ENCODE measurements around the gene DLG2. TPM values are rescaled to one million over a fixed set of nuclear protein-coding genes. Genes with fewer than 3 reads are reported as not detected.

DLG2 gene
- total and polyA plus RNA-seq, 11 donors, result 2.4 to 13.9 (median 7.1) TPM

DNA sequence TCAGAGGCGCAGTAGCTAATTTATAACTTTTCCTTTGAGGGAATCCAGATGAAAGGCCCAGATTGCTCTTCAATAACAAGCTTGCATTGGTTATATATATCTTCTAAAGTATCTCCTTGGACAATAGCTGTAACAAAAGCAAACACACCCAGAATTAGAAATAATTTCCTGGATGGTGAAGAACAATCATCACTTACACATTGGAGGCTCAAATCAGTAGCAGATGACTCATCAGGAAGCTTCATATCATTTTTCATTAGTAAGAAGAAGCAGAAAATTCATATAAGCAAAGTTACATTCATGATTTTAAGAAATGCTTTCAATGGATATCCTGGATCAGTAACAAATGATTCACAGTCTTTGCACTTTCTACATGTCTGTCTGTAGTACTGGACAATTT is 2167.3 kb downstream of the DLG2 start:
- ATAC-seq (no peak), DNase-seq (no peak)
- Histone ChIP-seq H3K4me3 (no peak overlapping the region), H3K9me3 (no peaks in the 10 kb centered on the region), H3K27ac (no peak overlapping the region), H3K36me3 (no peaks in the 10 kb centered on the region), H3K4me1 (no peaks in the 10 kb centered on the region), H3K27me3 (no peaks in the 10 kb centered on the region)
- intact Hi-C loops (cut with DNase I), result no loop called here
- 74 to 85% (median 76%) methylated on average over 1 of the region's 1 CpG for WGBS, 4 donors
- TF ChIP-seq POLR2A (IDR thresholded peaks at IDR 0.05), result no peak
- TF ChIP-seq, protein P1, sequence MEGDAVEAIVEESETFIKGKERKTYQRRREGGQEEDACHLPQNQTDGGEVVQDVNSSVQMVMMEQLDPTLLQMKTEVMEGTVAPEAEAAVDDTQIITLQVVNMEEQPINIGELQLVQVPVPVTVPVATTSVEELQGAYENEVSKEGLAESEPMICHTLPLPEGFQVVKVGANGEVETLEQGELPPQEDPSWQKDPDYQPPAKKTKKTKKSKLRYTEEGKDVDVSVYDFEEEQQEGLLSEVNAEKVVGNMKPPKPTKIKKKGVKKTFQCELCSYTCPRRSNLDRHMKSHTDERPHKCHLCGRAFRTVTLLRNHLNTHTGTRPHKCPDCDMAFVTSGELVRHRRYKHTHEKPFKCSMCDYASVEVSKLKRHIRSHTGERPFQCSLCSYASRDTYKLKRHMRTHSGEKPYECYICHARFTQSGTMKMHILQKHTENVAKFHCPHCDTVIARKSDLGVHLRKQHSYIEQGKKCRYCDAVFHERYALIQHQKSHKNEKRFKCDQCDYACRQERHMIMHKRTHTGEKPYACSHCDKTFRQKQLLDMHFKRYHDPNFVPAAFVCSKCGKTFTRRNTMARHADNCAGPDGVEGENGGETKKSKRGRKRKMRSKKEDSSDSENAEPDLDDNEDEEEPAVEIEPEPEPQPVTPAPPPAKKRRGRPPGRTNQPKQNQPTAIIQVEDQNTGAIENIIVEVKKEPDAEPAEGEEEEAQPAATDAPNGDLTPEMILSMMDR (IDR thresholded peaks at IDR 0.05), result no peak

DNA sequence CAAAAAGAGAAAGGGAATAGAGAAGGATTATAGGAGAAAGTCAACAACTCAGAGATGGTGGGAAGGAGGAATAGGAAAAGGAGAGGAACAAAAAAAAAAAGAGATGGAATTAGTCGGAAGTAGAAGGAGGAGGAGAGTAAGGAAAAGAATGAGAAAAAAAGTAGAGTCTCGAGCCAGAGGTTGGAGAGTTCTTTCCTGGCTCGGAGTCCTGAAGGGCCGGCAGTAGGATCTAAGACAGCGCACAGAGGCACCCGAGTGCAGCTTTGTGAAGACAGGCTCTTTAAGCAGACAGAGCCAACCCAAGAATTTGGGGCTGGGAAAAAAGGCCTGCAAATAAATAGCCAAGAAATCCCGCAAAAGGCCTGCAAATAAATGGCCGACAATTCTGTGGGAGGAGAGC is 2170.6 kb downstream of the DLG2 start:
- 82 to 87% (median 86%) methylated on average over 8 of the region's 8 CpGs for WGBS, 4 donors
- Histone ChIP-seq H3K4me1 (no peaks in the 10 kb centered on the region), H3K9me3 (no peaks in the 10 kb centered on the region), H3K4me3 (no peak overlapping the region), H3K36me3 (no peaks in the 10 kb centered on the region), H3K27ac (no peak overlapping the region), H3K27me3 (no peaks in the 10 kb centered on the region)
- TF ChIP-seq POLR2A (IDR thresholded peaks at IDR 0.05), result no peak
- TF ChIP-seq, protein P1 (IDR thresholded peaks at IDR 0.05), result no peak
- DNase-seq, result no peak
- intact Hi-C loops (cut with DNase I), result no loop called here
- ATAC-seq, result no peak

DNA sequence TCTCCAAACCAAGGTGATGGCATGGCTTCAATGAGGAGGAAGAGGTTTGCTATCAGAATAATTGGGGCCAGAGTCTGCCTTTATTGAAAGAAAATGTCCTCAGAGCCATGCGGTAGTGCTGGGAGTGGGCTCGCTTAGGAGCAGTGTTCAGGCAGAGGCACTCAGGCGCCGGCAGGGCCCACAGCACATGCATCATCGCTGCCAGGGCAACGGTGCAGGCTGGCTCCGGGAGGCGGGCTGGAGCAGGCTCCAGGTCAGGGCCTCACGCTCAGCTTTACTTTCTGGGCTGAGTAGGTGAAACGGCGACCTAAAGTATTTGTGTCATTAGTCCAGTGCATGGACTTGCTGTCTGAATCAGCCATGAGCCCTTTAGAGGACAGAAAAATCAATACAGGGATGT is 2171.1 kb downstream of the DLG2 start:
- H3K36me3 ChIP-seq, result no peaks in the 10 kb centered on the region
- ATAC-seq (no peak), DNase-seq (no peak)
- no peak overlapping the region for H3K27ac ChIP-seq
- 62 to 73% (median 62%) methylated on average over 11 of the region's 11 CpGs for WGBS, 4 donors
- intact Hi-C loops (cut with DNase I), result no loop called here
- H3K27me3 ChIP-seq, result no peaks in the 10 kb centered on the region
- H3K4me3 ChIP-seq, result no peak overlapping the region
- no peaks in the 10 kb centered on the region for H3K9me3 ChIP-seq
- TF ChIP-seq, protein P1 (IDR thresholded peaks at IDR 0.05), result no peak
- no peak for TF ChIP-seq POLR2A (IDR thresholded peaks at IDR 0.05)
- no peaks in the 10 kb centered on the region for H3K4me1 ChIP-seq

DNA sequence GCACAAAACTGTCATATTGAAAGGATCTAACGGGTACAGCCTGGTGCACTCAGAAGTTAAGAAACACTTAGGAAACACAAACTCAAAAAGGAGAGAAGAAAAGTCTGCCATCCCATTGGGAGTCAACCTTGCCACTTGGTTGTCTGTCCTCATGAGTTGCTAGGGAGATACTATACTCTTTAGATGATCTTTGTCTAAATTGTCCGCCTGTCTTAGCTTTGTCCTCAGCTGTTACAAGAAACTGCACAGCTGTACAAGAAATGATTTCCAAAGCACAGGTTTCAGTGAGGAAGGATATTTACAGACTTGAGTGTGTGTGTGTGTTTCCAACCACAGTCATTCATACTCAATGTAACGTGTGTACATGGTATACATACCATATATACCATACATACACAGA is 2171.8 kb downstream of the DLG2 start:
- no peaks in the 10 kb centered on the region for H3K27me3 ChIP-seq
- H3K4me1 ChIP-seq, result no peaks in the 10 kb centered on the region
- no peak overlapping the region for H3K4me3 ChIP-seq
- no peak overlapping the region for H3K27ac ChIP-seq
- ATAC-seq, result no peak
- no peak for DNase-seq
- 75 to 79% (median 79%) methylated on average over 3 of the region's 3 CpGs for WGBS, 4 donors
- H3K9me3 ChIP-seq, result no peaks in the 10 kb centered on the region
- intact Hi-C loops (cut with DNase I), result no loop called here
- TF ChIP-seq, protein P1 (IDR thresholded peaks at IDR 0.05), result no peak
- no peak for TF ChIP-seq POLR2A (IDR thresholded peaks at IDR 0.05)
- no peaks in the 10 kb centered on the region for H3K36me3 ChIP-seq
